Mucosa of descending colon (tissue), 3 donors: ENCODE data around the gene HIC1. TPM values are rescaled to one million over a fixed set of nuclear protein-coding genes. Genes with fewer than 3 reads are reported as not detected.

Experiments
- ATAC-seq: fragments of 200-7000 bp; cut with Tn5 transposase; one replicate; pipeline ENCODE4 v1.9.1; 2020; ENCODE audit warnings: mild to moderate bottlenecking, moderate library complexity
- DNase-seq, 3 donors: peaks; one replicate each; pipeline ENCODE4 v3.0.0-alpha.2; 2020
- H3K36me3 ChIP-seq: fragments of 200-600 bp; one replicate; pipeline ENCODE4 v1.8.0; 2021; ENCODE audit warnings: low read depth, mild to moderate bottlenecking
- H3K4me1 ChIP-seq: fragments of 200-600 bp; one replicate; pipeline ENCODE4 v1.8.0; 2021; ENCODE audit warnings: low read depth, mild to moderate bottlenecking
- H3K4me3 ChIP-seq: fragments of 200-600 bp; one replicate; pipeline ENCODE4 v1.8.0; 2021; ENCODE audit warnings: mild to moderate bottlenecking
- H3K9me3 ChIP-seq: fragments of 200-600 bp; one replicate; pipeline ENCODE4 v1.8.0; 2021; ENCODE audit warnings: mild to moderate bottlenecking
- CTCF ChIP-seq: fragments of 200-600 bp; IDR thresholded peaks from one replicate; pipeline ENCODE4 v1.8.0; 2022; ENCODE audit warnings: antibody characterized with exemption, mild to moderate bottlenecking
- intact Hi-C, 2 donors: fragments of 100-400 bp; cut with DNase I in 1 of 2; cut with micrococcal nuclease in 1 of 2; formaldehyde crosslinking; loops; one replicate each; pipeline versions ENCODE4 v1.11.0 to v1.11.1; 2022; cut with DNase I, micrococcal nuclease
- total RNA-seq, 3 donors: library from RNA; stranded (reverse); fragmentation: NEBNext Ultra II Directional in 2 of 3; extraction: Animal tissue kit (Norgen Biotek cat#: 25700) in 2 of 3; gene quantifications; one replicate each; pipeline versions ENCODE4 v1.2.1 to v1.2.4, GENCODE V29; 2021 to 2023
- donor health status: DM: no; HTN: no; CAD: no; lungs with moderate emphysema.
- donor health status: DM: no; HTN: no; CAD: no.
- donor health status: DM: no; HTN: yes; CAD: no.

HIC1 gene
- total RNA-seq, 3 donors from 2014 or later: 6.0 to 28.9 (median 13.5) TPM

GRCh38 chr17:2028234-2028614 lies 26.7 kb upstream of the HIC1 start:
- Histone ChIP-seq H3K36me3 (no peaks in the 10 kb centered on the region), H3K4me3 (no peak overlapping the region), H3K4me1 (peaks cover 34% of the 10 kb centered on the region), H3K9me3 (no peaks in the 10 kb centered on the region)
- ATAC-seq (no peak), DNase-seq (no peak)
- TF ChIP-seq CTCF: no peak
- intact Hi-C loops: loop anchor here (5.0 kb wide), 1 partner anchor 121 kb away; no protein-coding TSS in a partner anchor

DNA sequence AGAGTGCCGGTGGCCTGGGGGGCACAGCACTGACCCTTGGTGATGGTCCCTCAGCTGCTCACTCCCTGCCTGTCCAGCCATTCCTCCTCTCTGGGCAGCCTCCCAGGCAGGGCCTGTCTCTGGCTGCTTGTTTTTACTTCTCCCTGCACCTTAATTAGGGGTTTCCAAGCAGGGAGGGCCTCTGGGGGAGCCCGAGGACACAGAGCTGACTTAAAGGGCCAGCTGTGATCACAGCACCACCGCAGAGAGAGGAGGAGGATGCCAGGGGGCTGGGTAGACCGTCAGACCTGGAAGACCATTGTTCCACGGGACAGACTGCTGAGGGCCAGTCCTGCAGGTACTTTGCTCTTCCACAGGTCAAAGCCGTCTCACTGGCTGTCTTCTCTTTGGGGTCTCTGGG lies 26.2 kb upstream of the HIC1 start:
- Histone ChIP-seq H3K36me3 (no peaks in the 10 kb centered on the region), H3K4me1 (peaks cover 34% of the 10 kb centered on the region), H3K4me3 (no peak overlapping the region), H3K9me3 (no peaks in the 10 kb centered on the region)
- intact Hi-C loops: loop anchor here (5.0 kb wide), 1 partner anchor 121 kb away; no protein-coding TSS in a partner anchor
- DNase-seq: no peak
- no peak for ATAC-seq
- no peak for TF ChIP-seq CTCF

DNA sequence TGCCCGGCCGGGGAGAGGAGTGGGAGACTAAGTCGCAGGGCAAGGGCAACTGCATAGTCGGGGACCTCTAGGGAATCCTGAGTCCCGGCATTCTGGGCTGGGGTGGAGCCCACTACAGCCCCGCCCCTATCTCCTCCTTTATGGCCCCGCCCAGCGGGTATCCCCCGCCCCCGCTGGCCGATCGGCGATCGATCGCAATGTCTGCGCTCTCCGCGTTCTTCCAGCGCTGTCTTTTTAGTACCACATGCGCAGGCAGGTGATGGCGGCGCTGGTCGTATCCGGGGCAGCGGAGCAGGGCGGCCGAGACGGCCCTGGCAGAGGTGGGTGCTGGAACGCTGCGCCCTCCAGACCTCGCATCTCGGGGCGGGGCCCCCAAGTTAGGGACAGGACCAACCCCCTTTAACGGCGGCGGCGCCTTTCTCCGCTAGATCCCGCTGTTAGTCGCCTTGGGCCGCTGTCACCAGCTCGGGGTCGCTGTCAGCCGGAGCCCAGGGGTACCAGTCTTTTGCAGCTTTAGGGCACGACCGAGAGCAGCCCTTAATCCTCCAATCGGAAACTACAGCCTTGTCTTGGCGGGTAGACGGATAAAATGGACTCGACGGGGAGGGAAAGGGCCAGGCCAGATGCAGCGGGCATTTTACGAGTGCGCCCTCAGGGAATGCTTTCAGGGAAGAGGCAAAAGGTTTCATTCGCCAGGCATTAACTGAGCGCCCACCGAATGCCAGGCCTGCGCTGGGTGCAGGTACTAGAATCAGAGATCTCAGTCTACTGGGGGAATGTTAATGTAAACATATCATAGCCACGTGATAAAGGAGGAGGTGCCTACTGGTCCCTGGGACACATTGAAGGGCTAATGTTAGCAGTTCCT lies 24.8 kb upstream of the HIC1 start, which contains the start of gene DPH1:
DPH1 (plus strand) TSS at position 243 of the 868 bp plus-strand sequence; CDS start at position 260, 17 bp downstream.
- Histone ChIP-seq H3K4me3 (peak within 1 kb of the TSS; percentile 92), H3K36me3 (no peaks in the 10 kb centered on the region), H3K4me1 (peaks cover 20% of the 10 kb centered on the region), H3K9me3 (no peaks in the 10 kb centered on the region)
- intact Hi-C loops: loop anchor here (5.0 kb wide), 1 partner anchor 123 kb away; no protein-coding TSS in a partner anchor
- ATAC-seq: peak; percentile 95
- no peak for TF ChIP-seq CTCF
- peak; percentile 91 to 93 (median 92) for DNase-seq

GRCh38 chr17:2030779-2031163 lies 24.1 kb upstream of the HIC1 start:
- DNase-seq (no peak), ATAC-seq (no peak)
- Histone ChIP-seq H3K36me3 (no peaks in the 10 kb centered on the region), H3K4me3 (no peak overlapping the region), H3K4me1 (peaks cover 15% of the 10 kb centered on the region), H3K9me3 (no peaks in the 10 kb centered on the region)
- TF ChIP-seq CTCF: peak; percentile 28
- intact Hi-C loops: no loop called here

- no peak for TF ChIP-seq CTCF
- Histone ChIP-seq H3K36me3 (no peaks in the 10 kb centered on the region), H3K4me1 (peaks cover 9% of the 10 kb centered on the region), H3K9me3 (no peaks in the 10 kb centered on the region), H3K4me3 (no peak overlapping the region)
- intact Hi-C loops: no loop called here
- ATAC-seq (no peak), DNase-seq (no peak)
Measured at GRCh38 chr17:2033153-2033552, 21.8 kb upstream of the HIC1 start.
